ENCODE data around the gene TPRA1. TPM values are rescaled to one million over a fixed set of nuclear protein-coding genes. Genes with fewer than 3 reads are reported as not detected.

Gene TPRA1
- total and polyA plus RNA-seq, 9 donors: 19.1 to 27.9 (median 22.0) TPM

GRCh38 chr3:127618891-127619290 is 28.4 kb upstream of the TPRA1 start:
- Histone ChIP-seq H3K27me3 (ENCODE audit: control insufficient read depth, insufficient read depth, low read length) (no peaks in the 10 kb centered on the region), H3K4me1 (ENCODE audit: control insufficient read depth, insufficient read depth, low read length) (no peaks in the 10 kb centered on the region), H3K4me3 (ENCODE audit: low read length) (no peak overlapping the region), H3K36me3 (ENCODE audit: control insufficient read depth, insufficient read depth, low read length) (peaks cover 58% of the 10 kb centered on the region), H3K9me3 (replicated peaks; ENCODE audit: control insufficient read depth, low read depth, low read length) (no peaks in the 10 kb centered on the region), H3K27ac (ENCODE audit: low read length) (no peak overlapping the region)
- 93% methylated on average over 10 of the region's 11 CpGs for WGBS (ENCODE audit: insufficient coverage)
- DNase-seq: no peak

- Histone ChIP-seq H3K27ac (ENCODE audit: low read length) (no peak overlapping the region), H3K9me3 (replicated peaks; ENCODE audit: control insufficient read depth, low read depth, low read length) (no peaks in the 10 kb centered on the region), H3K27me3 (ENCODE audit: control insufficient read depth, insufficient read depth, low read length) (no peaks in the 10 kb centered on the region), H3K4me3 (ENCODE audit: low read length) (no peak overlapping the region), H3K36me3 (ENCODE audit: control insufficient read depth, insufficient read depth, low read length) (peaks cover 67% of the 10 kb centered on the region), H3K4me1 (ENCODE audit: control insufficient read depth, insufficient read depth, low read length) (no peaks in the 10 kb centered on the region)
- no peak for DNase-seq
- 93% methylated on average over 25 of the region's 26 CpGs for WGBS (ENCODE audit: insufficient coverage)
These were observed 26.5 kb upstream of the TPRA1 start for GRCh38 chr3:127616836-127617605.

- WGBS (ENCODE audit: insufficient coverage): 94% methylated on average over 4 of the region's 6 CpGs
- Histone ChIP-seq H3K27ac (ENCODE audit: low read length) (no peak overlapping the region), H3K36me3 (ENCODE audit: control insufficient read depth, insufficient read depth, low read length) (peaks cover 61% of the 10 kb centered on the region), H3K27me3 (ENCODE audit: control insufficient read depth, insufficient read depth, low read length) (no peaks in the 10 kb centered on the region), H3K4me3 (ENCODE audit: low read length) (no peak overlapping the region), H3K9me3 (replicated peaks; ENCODE audit: control insufficient read depth, low read depth, low read length) (no peaks in the 10 kb centered on the region), H3K4me1 (ENCODE audit: control insufficient read depth, insufficient read depth, low read length) (no peaks in the 10 kb centered on the region)
- DNase-seq: no peak
These were observed 25.2 kb upstream of the TPRA1 start for GRCh38 chr3:127615631-127616305.

GRCh38 chr3:127614928-127615589 is 24.5 kb upstream of the TPRA1 start:
- no peak for DNase-seq
- Histone ChIP-seq H3K4me3 (ENCODE audit: low read length) (no peak overlapping the region), H3K27me3 (ENCODE audit: control insufficient read depth, insufficient read depth, low read length) (no peaks in the 10 kb centered on the region), H3K36me3 (ENCODE audit: control insufficient read depth, insufficient read depth, low read length) (peaks cover 60% of the 10 kb centered on the region), H3K27ac (ENCODE audit: low read length) (no peak overlapping the region), H3K4me1 (ENCODE audit: control insufficient read depth, insufficient read depth, low read length) (no peaks in the 10 kb centered on the region), H3K9me3 (replicated peaks; ENCODE audit: control insufficient read depth, low read depth, low read length) (no peaks in the 10 kb centered on the region)
- 90% methylated on average over 2 of the region's 4 CpGs for WGBS (ENCODE audit: insufficient coverage)

- H3K36me3 ChIP-seq (ENCODE audit: control insufficient read depth, insufficient read depth, low read length): peaks cover 60% of the 10 kb centered on the region
- H3K27me3 ChIP-seq (ENCODE audit: control insufficient read depth, insufficient read depth, low read length): no peaks in the 10 kb centered on the region
- no peak overlapping the region for H3K27ac ChIP-seq (ENCODE audit: low read length)
- H3K4me1 ChIP-seq (ENCODE audit: control insufficient read depth, insufficient read depth, low read length): peaks cover 7% of the 10 kb centered on the region
- no peaks in the 10 kb centered on the region for H3K9me3 ChIP-seq (replicated peaks; ENCODE audit: control insufficient read depth, low read depth, low read length)
- H3K4me3 ChIP-seq (ENCODE audit: low read length): no peak overlapping the region
- DNase-seq: no peak
These were observed 22.9 kb upstream of the TPRA1 start for GRCh38 chr3:127613406-127613805.

- 60% methylated on average over 5 of the region's 6 CpGs for WGBS (ENCODE audit: insufficient coverage)
These were observed 22.4 kb upstream of the TPRA1 start for GRCh38 chr3:127612966-127613365.

GRCh38 chr3:127611251-127611650 is 20.7 kb upstream of the TPRA1 start:
- WGBS (ENCODE audit: insufficient coverage): 94% methylated on average over 7 of the region's 8 CpGs

More at GRCh38 chr3:127612966-127613365, 22.4 kb upstream of the TPRA1 start:
- DNase-seq: peak; percentile 27
- H3K4me3 ChIP-seq (ENCODE audit: low read length): no peak overlapping the region
- H3K9me3 ChIP-seq (replicated peaks; ENCODE audit: control insufficient read depth, low read depth, low read length): no peaks in the 10 kb centered on the region
- no peak overlapping the region for H3K27ac ChIP-seq (ENCODE audit: low read length)
- peaks cover 57% of the 10 kb centered on the region for H3K36me3 ChIP-seq (ENCODE audit: control insufficient read depth, insufficient read depth, low read length)
- H3K4me1 ChIP-seq (ENCODE audit: control insufficient read depth, insufficient read depth, low read length): peaks cover 11% of the 10 kb centered on the region
- H3K27me3 ChIP-seq (ENCODE audit: control insufficient read depth, insufficient read depth, low read length): no peaks in the 10 kb centered on the region

GRCh38 chr3:127610105-127610504 is 19.6 kb upstream of the TPRA1 start:
- H3K27ac ChIP-seq (ENCODE audit: low read length): no peak overlapping the region
- H3K9me3 ChIP-seq (replicated peaks; ENCODE audit: control insufficient read depth, low read depth, low read length): no peaks in the 10 kb centered on the region
- no peak overlapping the region for H3K4me3 ChIP-seq (ENCODE audit: low read length)
- DNase-seq: no peak
- peaks cover 24% of the 10 kb centered on the region for H3K4me1 ChIP-seq (ENCODE audit: control insufficient read depth, insufficient read depth, low read length)
- WGBS (ENCODE audit: insufficient coverage): 100% methylated on average over 3 of the region's 5 CpGs
- H3K27me3 ChIP-seq (ENCODE audit: control insufficient read depth, insufficient read depth, low read length): no peaks in the 10 kb centered on the region
- H3K36me3 ChIP-seq (ENCODE audit: control insufficient read depth, insufficient read depth, low read length): peaks cover 61% of the 10 kb centered on the region

More at GRCh38 chr3:127611251-127611650, 20.7 kb upstream of the TPRA1 start:
- Histone ChIP-seq H3K4me1 (ENCODE audit: control insufficient read depth, insufficient read depth, low read length) (peaks cover 24% of the 10 kb centered on the region), H3K27me3 (ENCODE audit: control insufficient read depth, insufficient read depth, low read length) (no peaks in the 10 kb centered on the region), H3K9me3 (replicated peaks; ENCODE audit: control insufficient read depth, low read depth, low read length) (no peaks in the 10 kb centered on the region), H3K36me3 (ENCODE audit: control insufficient read depth, insufficient read depth, low read length) (peaks cover 56% of the 10 kb centered on the region), H3K4me3 (ENCODE audit: low read length) (no peak overlapping the region), H3K27ac (ENCODE audit: low read length) (no peak overlapping the region)
- no peak for DNase-seq

GRCh38 chr3:127608362-127608718 is 17.8 kb upstream of the TPRA1 start:
- Histone ChIP-seq H3K27me3 (ENCODE audit: control insufficient read depth, insufficient read depth, low read length) (no peaks in the 10 kb centered on the region), H3K36me3 (ENCODE audit: control insufficient read depth, insufficient read depth, low read length) (peaks cover 72% of the 10 kb centered on the region), H3K27ac (ENCODE audit: low read length) (peak overlapping the region; percentile 51), H3K4me1 (ENCODE audit: control insufficient read depth, insufficient read depth, low read length) (peaks cover 24% of the 10 kb centered on the region), H3K9me3 (replicated peaks; ENCODE audit: control insufficient read depth, low read depth, low read length) (no peaks in the 10 kb centered on the region), H3K4me3 (ENCODE audit: low read length) (no peak overlapping the region)
- peak; percentile 69 for DNase-seq
- WGBS (ENCODE audit: insufficient coverage): 74% methylated on average over 14 of the region's 14 CpGs

GRCh38 chr3:127607675-127608361 is 17.3 kb upstream of the TPRA1 start:
- Histone ChIP-seq H3K27ac (ENCODE audit: low read length) (peak overlapping the region; percentile 51), H3K4me1 (ENCODE audit: control insufficient read depth, insufficient read depth, low read length) (peaks cover 24% of the 10 kb centered on the region), H3K27me3 (ENCODE audit: control insufficient read depth, insufficient read depth, low read length) (no peaks in the 10 kb centered on the region), H3K36me3 (ENCODE audit: control insufficient read depth, insufficient read depth, low read length) (peaks cover 67% of the 10 kb centered on the region), H3K9me3 (replicated peaks; ENCODE audit: control insufficient read depth, low read depth, low read length) (no peaks in the 10 kb centered on the region), H3K4me3 (ENCODE audit: low read length) (no peak overlapping the region)
- 77% methylated on average over 4 of the region's 7 CpGs for WGBS (ENCODE audit: insufficient coverage)
- DNase-seq: no peak
